K562 (cell line): ENCODE results near the gene PDE6D. TPM values are rescaled to one million over a fixed set of nuclear protein-coding genes. Genes with fewer than 3 reads are reported as not detected.

ENCODE experiments used
- BHLHE40 ChIP-seq: IDR thresholded peaks from 2 replicates; pipeline ENCODE4 v1.6.1; 2011; ENCODE audit warnings: low read length, improper control_type of control experiment
- CEBPB ChIP-seq: fragments of 450-650 bp; IDR thresholded peaks from 2 replicates; pipeline ENCODE4 v1.6.1; 2016; ENCODE audit warnings: missing genetic modification characterization, missing compliant biosample characterization
- CREM ChIP-seq: IDR thresholded peaks from 2 replicates; pipeline ENCODE4 v1.6.1; 2014; ENCODE audit warnings: antibody characterized with exemption, low read depth
- HCFC1 ChIP-seq: IDR thresholded peaks from 2 replicates; pipeline ENCODE4 v1.6.1; 2012; ENCODE audit warnings: low read depth, low read length, improper control_type of control experiment
- HEY1 ChIP-seq: fragments of 250-450 bp; sonication (Bioruptor Pico); IDR thresholded peaks from 2 replicates; pipeline ENCODE4 v1.5.0; 2020; ENCODE audit warnings: mild to moderate bottlenecking, moderate library complexity, borderline replicate concordance
- HOMEZ ChIP-seq: fragments of 250-450 bp; sonication (Bioruptor Pico); IDR thresholded peaks from 2 replicates; pipeline ENCODE4 v1.4.0; 2020; ENCODE audit warnings: mild to moderate bottlenecking, moderate library complexity
- MAFG ChIP-seq: fragments of 450-650 bp; conservative IDR thresholded peaks from 2 replicates; pipeline ENCODE4 v1.6.1; 2016; ENCODE audit warnings: missing genetic modification characterization, missing compliant biosample characterization
- MCM3 ChIP-seq: fragments of 450-650 bp; IDR thresholded peaks from 2 replicates; pipeline ENCODE4 v1.6.1; 2016
- MEF2D ChIP-seq: conservative IDR thresholded peaks from 2 replicates; pipeline ENCODE4 v1.6.1; 2016; ENCODE audit warnings: low read depth, missing genetic modification characterization, missing compliant biosample characterization
- MXD1 ChIP-seq: fragments of 250-450 bp; sonication (Bioruptor Pico); IDR thresholded peaks from 2 replicates; pipeline ENCODE4 v1.8.0; 2021; ENCODE audit warnings: borderline replicate concordance, mild to moderate bottlenecking, moderate library complexity; ENCODE audit not compliant: poor library complexity, severe bottlenecking
- PHTF2 ChIP-seq: fragments of 250-450 bp; sonication (Bioruptor Pico); IDR thresholded peaks from 2 replicates; pipeline ENCODE4 v1.5.0; 2021; ENCODE audit warnings: mild to moderate bottlenecking
- RBFOX2 ChIP-seq: fragments of 200-400 bp; formaldehyde crosslinking; IDR thresholded peaks from 2 replicates; pipeline ENCODE4 v1.6.1; 2017; ENCODE audit warnings: low read depth, mild to moderate bottlenecking, low read length, moderate library complexity
- RNF2 ChIP-seq: sonication (generic); IDR thresholded peaks from 2 replicates; pipeline ENCODE4 v1.6.1; 2016
- SIN3B ChIP-seq: fragments of 450-650 bp; IDR thresholded peaks from 2 replicates; pipeline ENCODE4 v1.6.1; 2017; ENCODE audit warnings: low read depth, mild to moderate bottlenecking, moderate library complexity
- SMARCC2 ChIP-seq: fragments of 450-650 bp; IDR thresholded peaks from 2 replicates; pipeline ENCODE4 v1.6.1; 2017; ENCODE audit warnings: antibody characterized with exemption, moderate library complexity, mild to moderate bottlenecking, low read depth
- TARDBP ChIP-seq: fragments of 450-650 bp; IDR thresholded peaks from 2 replicates; pipeline ENCODE4 v1.6.1; 2016
- TEAD4 ChIP-seq, 2 experiments: sonication (generic) in 1 of 2; formaldehyde crosslinking in 1 of 2; IDR thresholded peaks; 2 replicates each; pipeline versions ENCODE4 v1.6.1 to v1.8.0; 2012 to 2022; ENCODE audit warnings: borderline replicate concordance in 1 of 2, inconsistent platforms in 1 of 2, low read length in 1 of 2, mild to moderate bottlenecking in 1 of 2, missing genetic modification reagents in 1 of 2
- ZBTB11 ChIP-seq, 3 experiments: fragments of 200-800 bp in 1 of 3; fragments of 250-450 bp in 1 of 3; fragments of 450-650 bp in 1 of 3; sonication (Bioruptor Pico) in 1 of 3; sonication (Bioruptor generic) in 1 of 3; formaldehyde crosslinking in 1 of 3; IDR thresholded peaks; 2 replicates each; pipeline versions ENCODE4 v1.6.1 to v1.8.0; 2016 to 2022; ENCODE audit warnings: mild to moderate bottlenecking in 2 of 3, missing genetic modification characterization in 2 of 3, missing compliant biosample characterization in 1 of 3, moderate library complexity in 1 of 3
- ZNF384 ChIP-seq: IDR thresholded peaks from 2 replicates; pipeline ENCODE4 v1.6.1; 2012; ENCODE audit warnings: low read depth, low read length, improper control_type of control experiment
- ZNF57 ChIP-seq: fragments of 450-650 bp; formaldehyde crosslinking; IDR thresholded peaks from 2 replicates; pipeline ENCODE4 v1.4.0; 2020; ENCODE audit warnings: mild to moderate bottlenecking, moderate library complexity
- polyA plus RNA-seq, 8 experiments: library from polyadenylated mRNA; depleted of rRNA in 4 of 8; stranded (reverse) in 5 of 8; unstranded in 3 of 8; fragments of >200 nt; fragmentation: Nextera tagmentation in 2 of 8; fragmentation: Illumina TruSeq in 1 of 8; extraction: Ambion mirVana in 2 of 8; extraction: Trizol in 1 of 8; gene quantifications; 2 replicates each; pipeline versions ENCODE4 v1.2.1 to v1.2.3, GENCODE V29; 2011 to 2014; ENCODE audit warnings: inconsistent platforms in 1 of 8, missing spikeins in 1 of 8
- total RNA-seq, 7 experiments: library from RNA; depleted of rRNA in 6 of 7; stranded (reverse); fragments of >200 nt in 6 of 7; fragmentation: Illumina TruSeq in 2 of 7; extraction: Trizol in 2 of 7; gene quantifications; 2 replicates each; pipeline versions ENCODE4 v1.2.1 to v1.2.3, GENCODE V29; 2011 to 2021; ENCODE audit warnings: low replicate concordance in 1 of 7
- TF ChIP-seq, protein P1 (sequence below): fragments of 450-650 bp; formaldehyde crosslinking; IDR thresholded peaks from 2 replicates; pipeline ENCODE4 v1.4.0; 2022; ENCODE audit warnings: missing genetic modification characterization

The PDE6D gene
- total and polyA plus RNA-seq, 9 of the 15 experiments (the other 6 are each of a cell fraction or from before 2014, with no cell fraction given): 0.65 to 11.6 (median 7.0) TPM

- TF ChIP-seq ZNF384: no peak
- no peak for TF ChIP-seq MCM3
- peak; percentile 90 to 98 (median 97) for TF ChIP-seq ZBTB11 (CRISPR knock-in tag; IDR thresholded peaks at IDR 0.05)
- TF ChIP-seq CREM: peak; percentile 89
- peak; percentile 26; the same call in 1 of the 2 replicates for TF ChIP-seq TEAD4 (IDR thresholded peaks at IDR 0.05; ENCODE audit: low read length)
- TF ChIP-seq TEAD4 (CRISPR knock-in tag; IDR thresholded peaks at IDR 0.05; ENCODE audit: borderline replicate concordance): no peak
- peak; percentile 100 for TF ChIP-seq HCFC1
- TF ChIP-seq RBFOX2: peak; percentile 63
- no peak for TF ChIP-seq RNF2
- no peak for TF ChIP-seq MEF2D
- no peak for TF ChIP-seq SMARCC2
- no peak for TF ChIP-seq HEY1 (CRISPR knock-in tag)
- TF ChIP-seq TARDBP: no peak
- no peak for TF ChIP-seq MXD1 (CRISPR knock-in tag)
- TF ChIP-seq CEBPB (tag): no peak
- no peak for TF ChIP-seq SIN3B
- no peak for TF ChIP-seq ZNF57 (CRISPR knock-in tag)
- TF ChIP-seq PHTF2: no peak
- no peak for TF ChIP-seq BHLHE40
- TF ChIP-seq HOMEZ (CRISPR knock-in tag): no peak
- TF ChIP-seq, protein P1, sequence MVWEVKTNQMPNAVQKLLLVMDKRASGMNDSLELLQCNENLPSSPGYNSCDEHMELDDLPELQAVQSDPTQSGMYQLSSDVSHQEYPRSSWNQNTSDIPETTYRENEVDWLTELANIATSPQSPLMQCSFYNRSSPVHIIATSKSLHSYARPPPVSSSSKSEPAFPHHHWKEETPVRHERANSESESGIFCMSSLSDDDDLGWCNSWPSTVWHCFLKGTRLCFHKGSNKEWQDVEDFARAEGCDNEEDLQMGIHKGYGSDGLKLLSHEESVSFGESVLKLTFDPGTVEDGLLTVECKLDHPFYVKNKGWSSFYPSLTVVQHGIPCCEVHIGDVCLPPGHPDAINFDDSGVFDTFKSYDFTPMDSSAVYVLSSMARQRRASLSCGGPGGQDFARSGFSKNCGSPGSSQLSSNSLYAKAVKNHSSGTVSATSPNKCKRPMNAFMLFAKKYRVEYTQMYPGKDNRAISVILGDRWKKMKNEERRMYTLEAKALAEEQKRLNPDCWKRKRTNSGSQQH: no peak
- no peak for TF ChIP-seq MAFG (tag)
Observed at GRCh38 chr2:231780909-231781797, at the start of gene PDE6D (continued).
